ENCODE data around the gene C15orf62. TPM values are rescaled to one million over a fixed set of nuclear protein-coding genes. Genes with fewer than 3 reads are reported as not detected.

Gene C15orf62
- polyA plus RNA-seq, 1 donor (not counting 4 experiments of a cell fraction or from before 2014, with no cell fraction given), result 0.14 TPM

DNA sequence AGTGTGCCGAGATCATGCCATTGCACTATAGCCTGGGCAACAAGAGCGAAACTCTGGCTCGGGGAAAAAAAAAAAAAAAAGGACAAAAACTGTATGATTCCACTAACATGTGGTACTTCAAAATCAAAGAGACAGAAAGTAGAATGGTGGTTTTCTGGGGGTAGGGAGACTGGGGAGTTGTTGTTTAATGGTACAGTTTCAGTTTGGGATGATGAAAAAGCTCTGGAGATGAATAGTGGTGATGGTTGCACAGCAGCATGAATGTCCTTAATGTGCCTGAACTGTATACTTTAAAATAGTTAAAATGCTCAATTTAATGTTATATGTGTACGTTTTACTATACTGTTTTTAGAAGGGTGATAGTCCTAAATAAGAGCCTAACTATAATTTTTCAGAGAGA, 47.4 kb upstream of the C15orf62 start:
- no peaks in the 10 kb centered on the region for H3K79me2 ChIP-seq (ENCODE audit: control insufficient read depth, insufficient read depth, low read length)
- H3K4me1 ChIP-seq (ENCODE audit: control insufficient read depth, extremely low read depth, insufficient read depth, low read length), result no peaks in the 10 kb centered on the region
- no peak overlapping the region for H3K27ac ChIP-seq (ENCODE audit: control insufficient read depth, insufficient read depth, low read length)
- no peak overlapping the region for H2AFZ ChIP-seq (ENCODE audit: control insufficient read depth, low read length)
- no peak overlapping the region for H3K9ac ChIP-seq (ENCODE audit: control insufficient read depth, extremely low read depth, insufficient read depth, low read length)
- peaks cover 0 to 4% of the 10 kb centered on the region in 2 experiments for H3K36me3 ChIP-seq (ENCODE audit: control insufficient read depth in 2 of 2, extremely low read depth in 1 of 2, insufficient read depth in 2 of 2, low read length in 2 of 2)
- no peak for DNase-seq (ENCODE audit: low read depth, low spot score)
- no peak for FAIRE-seq
- no peaks in the 10 kb centered on the region for H3K9me1 ChIP-seq (ENCODE audit: control insufficient read depth, extremely low read depth, insufficient read depth, low read length)
- H3K4me2 ChIP-seq (ENCODE audit: control insufficient read depth, extremely low read depth, insufficient read depth, low read depth, low read length), result no peak overlapping the region
- H3K4me3 ChIP-seq (ENCODE audit: control insufficient read depth in 2 of 3, extremely low read depth in 1 of 3, insufficient read depth in 2 of 3, low read depth in 1 of 3, low read length in 3 of 3), result no peak overlapping the region
- dilution Hi-C loops (cut with MboI; ENCODE audit: extremely low pct_ligation_motif_present, low sequenced_read_pairs), result no loop called here
- H3K27me3 ChIP-seq (ENCODE audit: control insufficient read depth, extremely low read depth, insufficient read depth, low read length), result no peaks in the 10 kb centered on the region
- no peaks in the 10 kb centered on the region for H4K20me1 ChIP-seq (ENCODE audit: control insufficient read depth, extremely low read depth, insufficient read depth, low read length)
- H3K9me3 ChIP-seq (ENCODE audit: control insufficient read depth, low read depth, low read length), result no peaks in the 10 kb centered on the region
- TF ChIP-seq EZH2 (IDR thresholded peaks at IDR 0.05; ENCODE audit: low read length), result no peak
- TF ChIP-seq, protein P1, sequence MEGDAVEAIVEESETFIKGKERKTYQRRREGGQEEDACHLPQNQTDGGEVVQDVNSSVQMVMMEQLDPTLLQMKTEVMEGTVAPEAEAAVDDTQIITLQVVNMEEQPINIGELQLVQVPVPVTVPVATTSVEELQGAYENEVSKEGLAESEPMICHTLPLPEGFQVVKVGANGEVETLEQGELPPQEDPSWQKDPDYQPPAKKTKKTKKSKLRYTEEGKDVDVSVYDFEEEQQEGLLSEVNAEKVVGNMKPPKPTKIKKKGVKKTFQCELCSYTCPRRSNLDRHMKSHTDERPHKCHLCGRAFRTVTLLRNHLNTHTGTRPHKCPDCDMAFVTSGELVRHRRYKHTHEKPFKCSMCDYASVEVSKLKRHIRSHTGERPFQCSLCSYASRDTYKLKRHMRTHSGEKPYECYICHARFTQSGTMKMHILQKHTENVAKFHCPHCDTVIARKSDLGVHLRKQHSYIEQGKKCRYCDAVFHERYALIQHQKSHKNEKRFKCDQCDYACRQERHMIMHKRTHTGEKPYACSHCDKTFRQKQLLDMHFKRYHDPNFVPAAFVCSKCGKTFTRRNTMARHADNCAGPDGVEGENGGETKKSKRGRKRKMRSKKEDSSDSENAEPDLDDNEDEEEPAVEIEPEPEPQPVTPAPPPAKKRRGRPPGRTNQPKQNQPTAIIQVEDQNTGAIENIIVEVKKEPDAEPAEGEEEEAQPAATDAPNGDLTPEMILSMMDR (optimal IDR thresholded peaks at IDR 0.05 in 1 of 3, IDR thresholded peaks at IDR 0.05 in 1 of 3, conservative IDR thresholded peaks at IDR 0.05 in 1 of 3; ENCODE audit: extremely low read depth in 1 of 3, insufficient read depth in 2 of 3, low read length in 3 of 3), result no peak

DNA sequence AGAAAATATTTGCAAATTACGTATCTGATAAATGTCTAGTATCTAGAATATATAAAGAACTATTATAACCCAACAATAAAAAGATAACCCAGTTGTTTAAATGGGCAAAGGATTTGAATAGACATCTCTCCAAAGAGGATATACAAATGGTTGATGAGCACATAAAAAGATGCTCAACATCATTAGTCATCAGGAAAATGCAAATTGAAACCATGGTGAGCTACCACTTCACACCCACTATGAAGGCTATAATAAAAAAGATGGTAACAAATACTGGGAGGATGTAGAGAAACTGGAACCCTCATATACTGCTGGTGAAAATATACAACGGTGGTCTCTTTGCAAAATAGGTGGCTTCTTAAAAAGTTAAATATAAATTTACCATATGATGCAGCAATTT, 46.8 kb upstream of the C15orf62 start:
- TF ChIP-seq, protein P1 (optimal IDR thresholded peaks at IDR 0.05 in 1 of 3, IDR thresholded peaks at IDR 0.05 in 1 of 3, conservative IDR thresholded peaks at IDR 0.05 in 1 of 3; ENCODE audit: extremely low read depth in 1 of 3, insufficient read depth in 2 of 3, low read length in 3 of 3), result no peak
- TF ChIP-seq EZH2 (IDR thresholded peaks at IDR 0.05; ENCODE audit: low read length), result no peak
- dilution Hi-C loops (cut with MboI; ENCODE audit: extremely low pct_ligation_motif_present, low sequenced_read_pairs), result no loop called here
- FAIRE-seq, result no peak

More for the DNA sequence above, 46.8 kb upstream of the C15orf62 start:
- no peaks in the 10 kb centered on the region for H3K79me2 ChIP-seq (ENCODE audit: control insufficient read depth, insufficient read depth, low read length)
- peaks cover 0 to 4% of the 10 kb centered on the region in 2 experiments for H3K36me3 ChIP-seq (ENCODE audit: control insufficient read depth in 2 of 2, extremely low read depth in 1 of 2, insufficient read depth in 2 of 2, low read length in 2 of 2)
- no peak overlapping the region for H3K9ac ChIP-seq (ENCODE audit: control insufficient read depth, extremely low read depth, insufficient read depth, low read length)
- no peaks in the 10 kb centered on the region for H3K9me3 ChIP-seq (ENCODE audit: control insufficient read depth, low read depth, low read length)
- no peaks in the 10 kb centered on the region for H3K27me3 ChIP-seq (ENCODE audit: control insufficient read depth, extremely low read depth, insufficient read depth, low read length)
- H4K20me1 ChIP-seq (ENCODE audit: control insufficient read depth, extremely low read depth, insufficient read depth, low read length), result no peaks in the 10 kb centered on the region
- H3K9me1 ChIP-seq (ENCODE audit: control insufficient read depth, extremely low read depth, insufficient read depth, low read length), result no peaks in the 10 kb centered on the region
- H3K4me3 ChIP-seq (ENCODE audit: control insufficient read depth in 2 of 3, extremely low read depth in 1 of 3, insufficient read depth in 2 of 3, low read depth in 1 of 3, low read length in 3 of 3), result no peak overlapping the region
- H3K27ac ChIP-seq (ENCODE audit: control insufficient read depth, insufficient read depth, low read length), result no peak overlapping the region
- H3K4me2 ChIP-seq (ENCODE audit: control insufficient read depth, extremely low read depth, insufficient read depth, low read depth, low read length), result no peak overlapping the region
- no peaks in the 10 kb centered on the region for H3K4me1 ChIP-seq (ENCODE audit: control insufficient read depth, extremely low read depth, insufficient read depth, low read length)
- no peak overlapping the region for H2AFZ ChIP-seq (ENCODE audit: control insufficient read depth, low read length)
- DNase-seq (ENCODE audit: low read depth, low spot score), result no peak
